D721Med (cell line): ENCODE data around the gene SOX13.

Experiments
- DNase-seq: peaks from one replicate; pipeline ENCODE4 v3.0.0; 2011; ENCODE audit warnings: low spot score; ENCODE audit not compliant: insufficient read length
- FAIRE-seq: peaks from 2 replicates; lab custom pipeline; 2011; peaks lifted over from hg19 to GRCh38; lab: Jason Lieb, UNC
- CTCF ChIP-seq: IDR thresholded peaks from 2 replicates; pipeline ENCODE4 v1.5.1; 2012; ENCODE audit warnings: mild to moderate bottlenecking, control low read depth; ENCODE audit not compliant: insufficient read depth; ENCODE audit errors: missing control alignments

SOX13 gene

GRCh38 chr1:204033306-204033705 is 39.6 kb upstream of the SOX13 start:
- FAIRE-seq = no peak
- no peak for TF ChIP-seq CTCF
- DNase-seq = no peak

- FAIRE-seq = no peak
- no peak for TF ChIP-seq CTCF
- DNase-seq = no peak
Measured at GRCh38 chr1:204036882-204037655, 35.8 kb upstream of the SOX13 start.

GRCh38 chr1:204041232-204041767 is 31.6 kb upstream of the SOX13 start:
- no peak for TF ChIP-seq CTCF
- DNase-seq (no peak), FAIRE-seq (no peak)

- TF ChIP-seq CTCF = no peak
- FAIRE-seq (no peak), DNase-seq (no peak)
Measured at GRCh38 chr1:204041803-204042505, 31.0 kb upstream of the SOX13 start.

GRCh38 chr1:204042516-204042915 is 30.4 kb upstream of the SOX13 start:
- DNase-seq (no peak), FAIRE-seq (no peak)
- TF ChIP-seq CTCF = no peak

GRCh38 chr1:204043680-204044079 is 29.2 kb upstream of the SOX13 start:
- FAIRE-seq (no peak), DNase-seq (no peak)
- TF ChIP-seq CTCF = no peak
